Measurements from ENCODE around the gene ARHGEF7. TPM values are rescaled to one million over a fixed set of nuclear protein-coding genes. Genes with fewer than 3 reads are reported as not detected.

Gene ARHGEF7
- polyA plus RNA-seq, 1 donor (not counting 4 experiments of a cell fraction or from before 2014, with no cell fraction given): 25.2 TPM

DNA sequence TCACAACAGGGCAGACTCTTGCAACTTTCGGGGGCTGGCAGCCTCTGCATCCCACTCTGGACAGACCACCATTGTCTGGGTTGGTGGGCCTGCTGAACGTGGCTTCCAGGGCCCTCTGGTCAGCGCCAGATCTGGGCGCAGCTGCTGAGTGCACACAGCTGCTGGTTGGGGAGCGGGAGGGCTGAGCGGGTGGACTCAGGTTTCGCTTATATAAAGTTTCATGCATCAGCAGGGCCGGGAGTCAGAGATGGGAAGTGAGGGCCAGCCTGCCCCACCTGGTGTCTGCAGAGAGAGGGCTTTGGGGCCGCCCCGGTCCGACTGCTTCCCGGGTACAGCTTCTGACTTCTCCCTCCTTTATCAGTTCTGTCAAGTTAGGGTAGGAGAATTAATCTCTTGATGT lies 6.9 kb downstream of the ARHGEF7 start:
- TF ChIP-seq, protein P1, sequence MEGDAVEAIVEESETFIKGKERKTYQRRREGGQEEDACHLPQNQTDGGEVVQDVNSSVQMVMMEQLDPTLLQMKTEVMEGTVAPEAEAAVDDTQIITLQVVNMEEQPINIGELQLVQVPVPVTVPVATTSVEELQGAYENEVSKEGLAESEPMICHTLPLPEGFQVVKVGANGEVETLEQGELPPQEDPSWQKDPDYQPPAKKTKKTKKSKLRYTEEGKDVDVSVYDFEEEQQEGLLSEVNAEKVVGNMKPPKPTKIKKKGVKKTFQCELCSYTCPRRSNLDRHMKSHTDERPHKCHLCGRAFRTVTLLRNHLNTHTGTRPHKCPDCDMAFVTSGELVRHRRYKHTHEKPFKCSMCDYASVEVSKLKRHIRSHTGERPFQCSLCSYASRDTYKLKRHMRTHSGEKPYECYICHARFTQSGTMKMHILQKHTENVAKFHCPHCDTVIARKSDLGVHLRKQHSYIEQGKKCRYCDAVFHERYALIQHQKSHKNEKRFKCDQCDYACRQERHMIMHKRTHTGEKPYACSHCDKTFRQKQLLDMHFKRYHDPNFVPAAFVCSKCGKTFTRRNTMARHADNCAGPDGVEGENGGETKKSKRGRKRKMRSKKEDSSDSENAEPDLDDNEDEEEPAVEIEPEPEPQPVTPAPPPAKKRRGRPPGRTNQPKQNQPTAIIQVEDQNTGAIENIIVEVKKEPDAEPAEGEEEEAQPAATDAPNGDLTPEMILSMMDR (optimal IDR thresholded peaks at IDR 0.05 in 1 of 3, IDR thresholded peaks at IDR 0.05 in 1 of 3, conservative IDR thresholded peaks at IDR 0.05 in 1 of 3; ENCODE audit: extremely low read depth in 1 of 3, insufficient read depth in 2 of 3, low read length in 3 of 3): no peak
- no peak for TF ChIP-seq EZH2 (IDR thresholded peaks at IDR 0.05; ENCODE audit: low read length)
- Histone ChIP-seq H3K9me1 (ENCODE audit: control insufficient read depth, extremely low read depth, insufficient read depth, low read length) (no peaks in the 10 kb centered on the region), H2AFZ (ENCODE audit: control insufficient read depth, low read length) (no peak overlapping the region), H3K9ac (ENCODE audit: control insufficient read depth, extremely low read depth, insufficient read depth, low read length) (no peak overlapping the region), H3K4me3 (ENCODE audit: control insufficient read depth in 2 of 3, extremely low read depth in 1 of 3, insufficient read depth in 2 of 3, low read depth in 1 of 3, low read length in 3 of 3) (no peak overlapping the region), H3K4me2 (ENCODE audit: control insufficient read depth, extremely low read depth, insufficient read depth, low read depth, low read length) (no peak overlapping the region), H3K79me2 (ENCODE audit: control insufficient read depth, insufficient read depth, low read length) (no peaks in the 10 kb centered on the region), H3K27me3 (ENCODE audit: control insufficient read depth, extremely low read depth, insufficient read depth, low read length) (peaks cover 36% of the 10 kb centered on the region), H4K20me1 (ENCODE audit: control insufficient read depth, extremely low read depth, insufficient read depth, low read length) (no peaks in the 10 kb centered on the region), H3K27ac (ENCODE audit: control insufficient read depth, insufficient read depth, low read length) (no peak overlapping the region), H3K9me3 (ENCODE audit: control insufficient read depth, low read depth, low read length) (no peaks in the 10 kb centered on the region), H3K36me3 (ENCODE audit: control insufficient read depth in 2 of 2, extremely low read depth in 1 of 2, insufficient read depth in 2 of 2, low read length in 2 of 2) (no peaks in the 10 kb centered on the region), H3K4me1 (ENCODE audit: control insufficient read depth, extremely low read depth, insufficient read depth, low read length) (no peaks in the 10 kb centered on the region)
- DNase-seq (ENCODE audit: low read depth, low spot score) (no peak), FAIRE-seq (no peak)
- dilution Hi-C loops (cut with MboI; ENCODE audit: extremely low pct_ligation_motif_present, low sequenced_read_pairs): no loop called here

DNA sequence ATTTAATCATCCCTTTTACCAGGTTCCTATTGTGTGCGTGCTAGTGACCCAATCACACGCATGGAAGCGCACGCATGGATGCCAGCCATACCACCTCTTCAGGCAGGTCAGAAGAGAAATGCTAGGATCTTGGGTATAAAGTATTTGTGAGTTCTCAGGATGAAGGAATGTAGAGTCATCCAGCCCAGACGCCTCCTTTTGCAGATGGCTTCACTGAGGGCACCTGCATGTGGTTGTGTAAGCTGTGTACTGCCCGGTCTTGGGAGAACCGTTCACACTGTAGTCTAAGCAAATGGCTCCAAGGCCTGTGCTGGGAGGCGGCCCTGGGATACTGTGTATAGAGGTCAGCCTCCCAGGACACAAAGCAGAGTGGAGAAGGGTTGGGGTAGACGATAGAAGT lies 7.5 kb downstream of the ARHGEF7 start:
- H3K9me1 ChIP-seq (ENCODE audit: control insufficient read depth, extremely low read depth, insufficient read depth, low read length): no peaks in the 10 kb centered on the region
- no peaks in the 10 kb centered on the region for H3K4me1 ChIP-seq (ENCODE audit: control insufficient read depth, extremely low read depth, insufficient read depth, low read length)
- peaks cover 31% of the 10 kb centered on the region for H3K27me3 ChIP-seq (ENCODE audit: control insufficient read depth, extremely low read depth, insufficient read depth, low read length)
- H4K20me1 ChIP-seq (ENCODE audit: control insufficient read depth, extremely low read depth, insufficient read depth, low read length): no peaks in the 10 kb centered on the region
- no peaks in the 10 kb centered on the region for H3K79me2 ChIP-seq (ENCODE audit: control insufficient read depth, insufficient read depth, low read length)
- DNase-seq (ENCODE audit: low read depth, low spot score) (no peak), FAIRE-seq (no peak)
- H3K9me3 ChIP-seq (ENCODE audit: control insufficient read depth, low read depth, low read length): no peaks in the 10 kb centered on the region
- H3K4me2 ChIP-seq (ENCODE audit: control insufficient read depth, extremely low read depth, insufficient read depth, low read depth, low read length): no peak overlapping the region
- H3K27ac ChIP-seq (ENCODE audit: control insufficient read depth, insufficient read depth, low read length): no peak overlapping the region
- dilution Hi-C loops (cut with MboI; ENCODE audit: extremely low pct_ligation_motif_present, low sequenced_read_pairs): no loop called here
- TF ChIP-seq, protein P1 (optimal IDR thresholded peaks at IDR 0.05 in 1 of 3, IDR thresholded peaks at IDR 0.05 in 1 of 3, conservative IDR thresholded peaks at IDR 0.05 in 1 of 3; ENCODE audit: extremely low read depth in 1 of 3, insufficient read depth in 2 of 3, low read length in 3 of 3): no peak
- no peak for TF ChIP-seq EZH2 (IDR thresholded peaks at IDR 0.05; ENCODE audit: low read length)
- H3K9ac ChIP-seq (ENCODE audit: control insufficient read depth, extremely low read depth, insufficient read depth, low read length): no peak overlapping the region
- no peaks in the 10 kb centered on the region for H3K36me3 ChIP-seq (ENCODE audit: control insufficient read depth in 2 of 2, extremely low read depth in 1 of 2, insufficient read depth in 2 of 2, low read length in 2 of 2)
- H3K4me3 ChIP-seq (ENCODE audit: control insufficient read depth in 2 of 3, extremely low read depth in 1 of 3, insufficient read depth in 2 of 3, low read depth in 1 of 3, low read length in 3 of 3): no peak overlapping the region
- no peak overlapping the region for H2AFZ ChIP-seq (ENCODE audit: control insufficient read depth, low read length)
